ENCODE measurements around the gene TBC1D22A.
A peak's percentile ranks its signal among the peaks of the same experiment; 100 is the strongest.
"Not testable (repeated sequence)": the region's sequence is repeated elsewhere in the genome, so short reads cannot be mapped to it uniquely, and the experiment has no call there.

TBC1D22A gene

DNA sequence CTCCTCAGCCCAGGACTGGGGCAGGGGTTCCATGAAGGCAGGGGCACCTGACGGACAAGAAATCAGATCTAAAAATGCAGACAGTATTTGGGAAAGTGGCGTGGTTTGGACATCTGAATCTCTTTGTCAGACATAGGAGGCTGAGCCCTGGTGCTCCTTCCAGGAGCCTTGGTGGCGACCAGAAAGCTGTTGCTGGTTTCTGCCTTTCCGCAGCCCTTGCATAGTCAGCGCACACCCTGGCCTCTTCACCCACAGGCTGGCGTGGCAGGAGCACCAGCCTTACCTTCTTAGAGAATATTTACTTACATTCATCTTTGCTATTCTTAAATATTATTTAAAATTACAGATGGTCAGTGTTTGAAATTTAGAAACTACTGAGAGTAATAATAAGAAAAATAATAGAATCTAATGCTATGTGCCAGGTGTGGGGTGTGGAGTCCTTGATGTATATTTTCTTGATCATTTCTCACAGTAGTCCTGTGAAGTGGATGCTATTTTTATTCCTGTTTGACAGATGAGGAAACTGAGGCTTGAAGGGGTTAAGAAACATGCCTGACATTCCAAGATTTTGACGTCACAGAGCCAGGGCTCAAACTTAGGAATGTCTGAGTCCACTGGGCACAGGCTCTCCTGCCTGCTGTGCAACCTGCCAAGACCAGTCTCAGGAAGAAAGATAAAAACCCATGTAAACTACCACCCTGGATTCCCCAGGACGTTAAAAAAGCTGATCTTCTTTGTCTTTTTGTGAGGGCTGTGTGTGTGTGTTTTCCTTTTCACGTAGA, 51.6 kb downstream of the TBC1D22A start:
- no peak overlapping the region for H3K4me3 ChIP-seq (ENCODE audit: low read length)
- DNase-seq (ENCODE audit: low read depth), result peak; percentile 41
- TF ChIP-seq, protein P1, sequence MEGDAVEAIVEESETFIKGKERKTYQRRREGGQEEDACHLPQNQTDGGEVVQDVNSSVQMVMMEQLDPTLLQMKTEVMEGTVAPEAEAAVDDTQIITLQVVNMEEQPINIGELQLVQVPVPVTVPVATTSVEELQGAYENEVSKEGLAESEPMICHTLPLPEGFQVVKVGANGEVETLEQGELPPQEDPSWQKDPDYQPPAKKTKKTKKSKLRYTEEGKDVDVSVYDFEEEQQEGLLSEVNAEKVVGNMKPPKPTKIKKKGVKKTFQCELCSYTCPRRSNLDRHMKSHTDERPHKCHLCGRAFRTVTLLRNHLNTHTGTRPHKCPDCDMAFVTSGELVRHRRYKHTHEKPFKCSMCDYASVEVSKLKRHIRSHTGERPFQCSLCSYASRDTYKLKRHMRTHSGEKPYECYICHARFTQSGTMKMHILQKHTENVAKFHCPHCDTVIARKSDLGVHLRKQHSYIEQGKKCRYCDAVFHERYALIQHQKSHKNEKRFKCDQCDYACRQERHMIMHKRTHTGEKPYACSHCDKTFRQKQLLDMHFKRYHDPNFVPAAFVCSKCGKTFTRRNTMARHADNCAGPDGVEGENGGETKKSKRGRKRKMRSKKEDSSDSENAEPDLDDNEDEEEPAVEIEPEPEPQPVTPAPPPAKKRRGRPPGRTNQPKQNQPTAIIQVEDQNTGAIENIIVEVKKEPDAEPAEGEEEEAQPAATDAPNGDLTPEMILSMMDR (IDR thresholded peaks at IDR 0.05; ENCODE audit: insufficient read depth, low read depth, low read length, missing control alignments), result no peak

DNA sequence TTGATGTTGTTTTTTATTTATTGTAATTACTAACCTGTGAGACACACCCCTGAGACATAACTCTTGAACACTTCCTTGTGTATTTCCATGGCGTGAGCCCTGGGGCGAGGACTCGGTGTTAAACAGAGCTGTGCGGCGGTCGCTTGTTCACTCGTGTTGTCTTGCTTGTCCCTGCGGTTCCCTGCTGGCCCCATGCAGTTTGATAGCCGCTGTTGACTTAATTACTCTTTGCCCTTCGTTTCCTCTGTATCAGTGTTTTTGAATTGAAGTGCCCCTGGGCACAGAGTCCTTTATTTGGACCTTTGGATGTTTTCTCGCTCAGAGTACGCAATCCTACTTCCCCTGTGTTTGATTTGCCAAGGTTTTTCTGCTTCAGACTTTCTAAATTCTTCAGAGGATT, 52.7 kb downstream of the TBC1D22A start:
- TF ChIP-seq, protein P1 (IDR thresholded peaks at IDR 0.05; ENCODE audit: insufficient read depth, low read depth, low read length, missing control alignments), result no peak
- peak; percentile 49 for DNase-seq (ENCODE audit: low read depth)
- no peak overlapping the region for H3K4me3 ChIP-seq (ENCODE audit: low read length)

DNA sequence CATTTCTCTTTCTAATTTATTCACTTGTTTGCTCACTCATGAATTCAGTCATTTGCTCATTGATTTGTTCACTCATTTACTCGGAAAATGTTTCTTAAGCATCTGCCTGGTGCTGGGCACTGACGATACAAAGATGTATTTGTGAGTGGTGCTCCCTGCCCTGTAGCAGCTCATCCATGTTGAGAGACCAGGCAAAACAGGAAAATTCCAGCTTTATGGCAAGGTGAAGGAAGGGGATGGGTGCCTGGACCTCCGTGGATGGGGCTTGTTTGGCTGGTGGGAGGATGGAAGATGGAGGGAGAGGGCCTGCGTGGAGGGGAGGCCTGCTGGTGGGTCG, 53.1 kb downstream of the TBC1D22A start:
- TF ChIP-seq, protein P1 (IDR thresholded peaks at IDR 0.05; ENCODE audit: insufficient read depth, low read depth, low read length, missing control alignments), result no peak
- DNase-seq (ENCODE audit: low read depth), result no peak
- H3K4me3 ChIP-seq (ENCODE audit: low read length), result no peak overlapping the region

DNA sequence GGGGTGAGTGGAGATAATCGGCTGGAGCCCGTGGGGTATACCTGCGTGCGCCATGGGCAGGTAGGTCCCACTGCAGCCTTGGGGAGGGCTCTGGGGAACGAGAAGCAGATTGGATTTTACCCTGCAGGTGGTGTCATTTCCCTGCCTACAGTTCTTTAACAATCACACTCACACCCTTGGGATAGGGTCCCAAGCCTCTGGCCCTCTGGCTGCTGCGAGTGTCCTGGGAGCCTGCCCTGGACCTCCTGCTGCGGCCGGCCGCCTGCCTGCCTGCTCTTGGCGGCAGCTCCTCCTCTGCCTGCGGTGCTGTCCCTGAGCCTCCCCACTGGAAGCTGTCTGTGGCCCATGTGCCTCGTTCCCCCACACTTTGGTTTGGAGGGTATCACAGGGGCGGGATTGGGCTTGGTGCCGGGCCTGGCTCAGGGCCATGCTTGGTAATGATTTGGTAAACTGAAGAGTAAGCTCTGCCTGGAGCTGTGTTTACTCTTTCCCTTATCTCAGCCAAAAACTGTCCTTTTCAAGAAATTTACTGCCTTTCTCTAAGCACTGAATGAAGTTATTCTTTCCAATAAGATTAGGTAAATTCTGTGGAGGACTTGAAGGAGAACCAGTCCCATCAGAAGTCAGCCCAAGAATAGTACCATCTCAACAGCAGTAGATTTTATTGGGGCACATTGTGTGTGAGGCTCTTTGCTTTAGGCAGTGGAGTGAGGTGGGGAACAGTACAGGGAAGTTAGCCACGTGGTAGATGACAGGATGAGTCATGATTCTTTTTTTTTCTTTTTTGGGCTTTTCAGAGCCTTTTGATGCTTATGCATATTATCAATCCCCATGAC, 53.7 kb downstream of the TBC1D22A start:
- H3K4me3 ChIP-seq (ENCODE audit: low read length), result no peak overlapping the region
- TF ChIP-seq, protein P1 (IDR thresholded peaks at IDR 0.05; ENCODE audit: insufficient read depth, low read depth, low read length, missing control alignments), result no peak
- no peak for DNase-seq (ENCODE audit: low read depth)

DNA sequence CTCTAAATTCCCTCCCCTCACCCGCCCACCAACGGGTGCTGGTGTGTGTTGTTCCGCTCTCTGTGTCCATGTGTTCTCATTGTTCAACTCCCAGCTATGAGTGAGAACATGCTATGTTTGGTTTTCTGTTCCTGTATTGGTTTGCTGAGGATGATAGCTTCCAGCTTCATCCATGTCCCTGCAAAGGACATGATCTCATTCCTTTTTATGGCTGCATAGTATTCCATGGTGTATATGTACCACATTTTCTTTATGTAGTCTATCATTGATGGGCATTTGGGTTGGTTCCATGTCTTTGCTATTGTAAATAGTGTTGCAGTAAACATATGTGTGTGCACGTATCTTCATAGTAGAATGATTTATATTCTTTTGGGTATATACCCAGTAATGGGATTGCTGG, 54.9 kb downstream of the TBC1D22A start:
- DNase-seq (ENCODE audit: low read depth); H3K4me3 ChIP-seq (ENCODE audit: low read length): not testable (repeated sequence)

DNA sequence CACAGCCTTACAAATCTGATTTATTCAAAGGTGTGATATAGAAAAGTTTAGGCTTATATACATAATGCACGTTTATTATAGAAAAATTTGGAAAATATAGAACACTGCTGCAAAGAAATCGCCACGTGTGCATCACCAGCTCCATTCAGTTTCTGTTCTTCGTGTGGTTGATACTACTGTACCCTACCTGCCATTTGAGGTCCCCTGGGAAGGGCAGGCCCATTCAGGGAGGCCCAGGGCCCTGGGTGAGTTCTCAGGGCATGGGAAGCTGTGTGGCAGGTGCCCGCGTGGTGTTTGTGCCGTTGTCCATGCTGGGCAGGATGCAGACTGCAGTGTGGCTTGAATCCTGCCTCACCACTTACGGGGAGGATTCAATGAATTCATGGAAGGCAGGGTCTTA, 60.8 kb downstream of the TBC1D22A start:
- no peak for DNase-seq (ENCODE audit: low read depth)
- TF ChIP-seq, protein P1 (IDR thresholded peaks at IDR 0.05; ENCODE audit: insufficient read depth, low read depth, low read length, missing control alignments), result no peak
- no peak overlapping the region for H3K4me3 ChIP-seq (ENCODE audit: low read length)

DNA sequence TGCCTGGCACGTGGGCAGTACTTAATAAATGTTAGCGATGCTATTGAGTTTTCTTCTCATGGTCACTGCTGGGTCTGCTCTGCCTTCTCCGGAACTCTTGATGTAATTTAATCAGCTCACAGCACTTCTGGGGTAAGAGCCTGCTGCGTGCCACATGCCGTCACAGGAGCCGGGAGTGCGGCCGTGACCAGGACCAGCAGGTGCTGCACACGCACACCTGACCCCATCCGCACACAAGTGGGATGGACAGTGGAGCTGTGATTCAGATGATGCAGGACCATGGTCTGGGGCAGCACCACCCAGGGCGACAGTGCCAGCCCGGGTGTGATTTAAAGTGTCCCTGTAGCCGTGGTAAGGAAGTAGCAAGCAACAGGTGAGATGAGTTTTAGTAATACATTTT, 61.2 kb downstream of the TBC1D22A start:
- no peak for DNase-seq (ENCODE audit: low read depth)
- H3K4me3 ChIP-seq (ENCODE audit: low read length), result no peak overlapping the region
- TF ChIP-seq, protein P1 (IDR thresholded peaks at IDR 0.05; ENCODE audit: insufficient read depth, low read depth, low read length, missing control alignments), result no peak

Measured in epithelial cell of esophagus (primary cell).